Activated CD8-positive, alpha-beta memory T cell treated with anti-CD3 and anti-CD28 coated beads, Interleukin-2, amount 10 ng/mL, durations not matched to agents 7 days and 5 days (primary cell): ENCODE results near the gene SRSF1. TPM values are rescaled to one million over a fixed set of nuclear protein-coding genes. Genes with fewer than 3 reads are reported as not detected.
"Not testable (repeated sequence)": the region's sequence is repeated elsewhere in the genome, so short reads cannot be mapped to it uniquely, and the experiment has no call there.

Experiments used
- ATAC-seq: fragments of 150-1000 bp; cut with Tn5 transposase; one replicate; pipeline ENCODE4 v1.10.0; 2021; ENCODE audit warnings: moderate library complexity
- CTCF ChIA-PET: fragments of 350-600 bp; sonication (Branson Sonifier 250); formaldehyde crosslinking; loops from one replicate; lab custom pipeline; 2021; ENCODE audit warnings: antibody characterized with exemption; lab: Charles Lee
- DNase-seq: peaks from one replicate; pipeline ENCODE4 v3.0.0-alpha.2; 2020
- H3K27ac Mint-ChIP-seq: one replicate; pipeline ENCODE4 v1.8.0; 2021; ENCODE audit warnings: mild to moderate bottlenecking, mixed read lengths
- H3K27me3 Mint-ChIP-seq: one replicate; pipeline ENCODE4 v1.8.0; 2021; ENCODE audit warnings: mixed read lengths
- H3K36me3 Mint-ChIP-seq: one replicate; pipeline ENCODE4 v1.8.0; 2021; ENCODE audit warnings: mild to moderate bottlenecking, mixed read lengths
- H3K4me1 Mint-ChIP-seq: one replicate; pipeline ENCODE4 v1.8.0; 2021; ENCODE audit warnings: mixed read lengths
- H3K4me3 Mint-ChIP-seq: one replicate; pipeline ENCODE4 v1.8.0; 2021; ENCODE audit warnings: mild to moderate bottlenecking, moderate library complexity, mixed read lengths
- H3K9me3 Mint-ChIP-seq: one replicate; pipeline ENCODE4 v1.8.0; 2022; ENCODE audit warnings: low read depth, mixed read lengths
- total RNA-seq, 2 experiments: library from RNA; stranded (reverse); gene quantifications; one replicate each; pipeline ENCODE4 v1.2.3, GENCODE V29; 2021

SRSF1 gene
- total RNA-seq, 2 experiments from 2014 or later: 365 to 418 TPM

DNA sequence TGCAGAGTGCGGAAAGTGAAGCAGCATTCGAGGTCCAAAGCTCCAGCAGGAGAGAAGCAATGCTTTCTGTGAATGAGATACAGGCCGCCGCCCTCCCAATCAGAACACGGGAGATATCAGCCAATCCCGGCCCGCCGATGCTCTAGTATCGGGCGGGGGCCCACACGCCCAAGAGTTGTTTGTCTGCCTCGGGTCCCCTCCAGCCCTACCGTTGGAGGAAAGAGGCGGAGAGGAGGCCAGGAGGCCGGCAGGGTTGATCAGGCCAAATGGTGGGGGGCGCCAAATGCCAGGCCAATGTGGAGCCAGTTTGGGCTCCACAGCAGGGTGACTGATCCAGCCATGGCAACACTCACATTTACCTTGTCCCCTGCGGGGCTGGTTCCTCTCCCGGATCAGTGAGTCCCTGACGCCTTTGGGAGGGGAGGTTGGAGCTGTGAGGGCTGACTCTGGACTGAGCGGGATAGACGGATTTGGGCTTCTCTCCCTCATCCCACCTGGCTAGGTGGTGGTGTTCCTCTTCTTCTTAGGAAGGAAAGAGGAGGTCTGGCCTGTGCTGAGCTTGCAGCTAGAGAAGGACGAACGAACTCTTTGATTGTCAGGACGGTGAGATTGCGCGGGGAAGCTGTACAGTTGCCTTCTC lies 41.4 kb downstream of the SRSF1 start:
- Mint-ChIP-seq H3K4me3 (no peak overlapping the region), H3K27me3 (peaks cover 29% of the 10 kb centered on the region), H3K4me1 (no peaks in the 10 kb centered on the region), H3K36me3 (no peaks in the 10 kb centered on the region), H3K9me3 (no peaks in the 10 kb centered on the region), H3K27ac (no peak overlapping the region)
- peak; percentile 30 for DNase-seq
- no peak for ATAC-seq
- CTCF ChIA-PET: interaction anchor here (1.9 kb wide), 1 partner anchor 11 kb away, joined by 4 read pairs; no protein-coding TSS in a partner anchor

GRCh38 chr17:57963149-57963511 lies 43.9 kb downstream of the SRSF1 start:
- Mint-ChIP-seq H3K9me3 (no peaks in the 10 kb centered on the region), H3K36me3 (no peaks in the 10 kb centered on the region), H3K4me1 (no peaks in the 10 kb centered on the region), H3K4me3 (no peak overlapping the region), H3K27ac (no peak overlapping the region), H3K27me3 (peaks cover 33% of the 10 kb centered on the region)
- DNase-seq (no peak), ATAC-seq (no peak)
- CTCF ChIA-PET: no interaction called here

DNA sequence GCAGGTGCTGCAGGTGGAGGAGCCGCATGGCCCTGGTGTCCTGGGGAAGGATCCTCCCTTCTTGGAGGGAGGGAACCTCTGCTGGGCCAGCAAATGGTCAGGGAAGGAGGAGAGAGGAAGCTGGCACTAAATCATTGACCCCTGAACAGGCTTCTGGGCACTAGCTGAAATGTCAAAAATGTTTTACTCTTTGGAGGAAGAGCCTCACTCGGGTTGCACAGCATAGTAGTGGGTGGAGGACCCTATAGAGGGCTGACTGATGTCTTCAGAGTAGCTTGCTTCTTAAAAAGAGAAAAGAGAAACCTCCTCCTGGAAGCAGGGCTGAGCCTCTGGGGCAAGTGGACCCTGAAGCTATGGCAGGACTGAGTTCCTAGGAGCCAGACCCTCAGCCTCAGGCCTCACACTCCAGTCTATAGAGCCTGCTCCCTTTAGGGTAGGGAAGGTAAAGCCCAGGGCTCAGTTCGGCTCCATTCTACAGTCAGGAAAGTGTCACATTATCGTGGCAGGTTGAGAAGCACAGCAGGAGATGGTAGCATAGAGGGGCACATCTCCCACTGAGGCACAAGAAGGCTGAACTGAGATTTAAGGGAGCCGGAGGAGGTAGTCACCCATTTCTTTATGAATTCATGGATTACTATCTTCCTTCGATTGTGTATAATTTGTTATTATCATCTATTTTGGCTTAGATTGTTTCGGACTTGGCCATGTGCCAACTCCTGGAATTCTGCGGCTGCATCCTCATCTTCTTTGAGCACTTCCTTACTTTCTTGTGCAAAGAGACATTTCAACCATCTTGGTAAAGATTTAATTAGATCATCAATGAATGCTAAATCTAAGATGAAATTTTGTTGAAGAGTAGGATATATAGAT lies 44.5 kb downstream of the SRSF1 start:
- Mint-ChIP-seq H3K36me3 (no peaks in the 10 kb centered on the region), H3K27me3 (peaks cover 38% of the 10 kb centered on the region)

DNA sequence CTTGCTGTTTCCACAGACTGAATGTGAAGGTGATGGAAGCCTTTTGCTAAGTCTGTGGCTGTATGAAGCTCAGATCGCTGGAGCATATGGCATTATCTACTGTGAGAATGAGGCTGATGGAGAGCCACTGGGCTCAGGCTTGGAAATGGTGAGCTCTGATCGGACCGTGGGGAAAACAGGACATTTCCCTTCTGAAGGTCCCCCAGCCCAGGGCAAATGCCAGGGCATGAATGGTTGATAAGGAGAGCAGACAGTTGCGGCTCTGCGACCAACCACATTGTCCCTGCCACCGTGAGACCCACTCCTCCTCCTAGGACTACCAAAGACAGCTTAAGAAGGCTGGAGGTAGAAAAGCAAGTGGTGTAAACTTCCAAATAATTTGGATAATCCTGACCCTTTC lies 47.1 kb downstream of the SRSF1 start:
- H3K4me1 Mint-ChIP-seq: peaks cover 18% of the 10 kb centered on the region
- DNase-seq: peak; percentile 23
- H3K9me3 Mint-ChIP-seq: no peaks in the 10 kb centered on the region
- ATAC-seq: no peak
- peaks cover 57% of the 10 kb centered on the region for H3K27me3 Mint-ChIP-seq
- no peak overlapping the region for H3K27ac Mint-ChIP-seq
- H3K36me3 Mint-ChIP-seq: no peaks in the 10 kb centered on the region
- no peak overlapping the region for H3K4me3 Mint-ChIP-seq
- CTCF ChIA-PET: interaction anchor here (1.3 to 2.3 kb wide), 2 partner anchors 16 to 34 kb away, joined by 3 to 5 read pairs; no protein-coding TSS in a partner anchor

More for the DNA sequence above, 44.5 kb downstream of the SRSF1 start:
- Mint-ChIP-seq H3K9me3 (no peaks in the 10 kb centered on the region), H3K27ac (no peak overlapping the region), H3K4me3 (no peak overlapping the region), H3K4me1 (peaks cover 3% of the 10 kb centered on the region)
- DNase-seq (peak; percentile 19), ATAC-seq (no peak)
- CTCF ChIA-PET: no interaction called here

- ATAC-seq, H3K9me3 Mint-ChIP-seq, DNase-seq, H3K4me3 Mint-ChIP-seq, H3K36me3 Mint-ChIP-seq, H3K27ac Mint-ChIP-seq: not testable (repeated sequence)
- CTCF ChIA-PET: interaction anchor here (0.7 kb wide), 1 partner anchor 158 kb away, joined by 3 read pairs; no protein-coding TSS in a partner anchor
- H3K27me3 Mint-ChIP-seq: peaks cover 61% of the 10 kb centered on the region
- peaks cover 21% of the 10 kb centered on the region for H3K4me1 Mint-ChIP-seq
Observed at GRCh38 chr17:57958391-57958790, 48.7 kb downstream of the SRSF1 start.

GRCh38 chr17:57957886-57958285 lies 49.2 kb downstream of the SRSF1 start:
- CTCF ChIA-PET: no interaction called here
- no peak overlapping the region for H3K27ac Mint-ChIP-seq
- no peak overlapping the region for H3K4me3 Mint-ChIP-seq
- H3K9me3 Mint-ChIP-seq: no peaks in the 10 kb centered on the region
- peaks cover 21% of the 10 kb centered on the region for H3K4me1 Mint-ChIP-seq
- ATAC-seq: no peak
- DNase-seq: no peak
- H3K36me3 Mint-ChIP-seq: no peaks in the 10 kb centered on the region
- H3K27me3 Mint-ChIP-seq: peaks cover 64% of the 10 kb centered on the region

DNA sequence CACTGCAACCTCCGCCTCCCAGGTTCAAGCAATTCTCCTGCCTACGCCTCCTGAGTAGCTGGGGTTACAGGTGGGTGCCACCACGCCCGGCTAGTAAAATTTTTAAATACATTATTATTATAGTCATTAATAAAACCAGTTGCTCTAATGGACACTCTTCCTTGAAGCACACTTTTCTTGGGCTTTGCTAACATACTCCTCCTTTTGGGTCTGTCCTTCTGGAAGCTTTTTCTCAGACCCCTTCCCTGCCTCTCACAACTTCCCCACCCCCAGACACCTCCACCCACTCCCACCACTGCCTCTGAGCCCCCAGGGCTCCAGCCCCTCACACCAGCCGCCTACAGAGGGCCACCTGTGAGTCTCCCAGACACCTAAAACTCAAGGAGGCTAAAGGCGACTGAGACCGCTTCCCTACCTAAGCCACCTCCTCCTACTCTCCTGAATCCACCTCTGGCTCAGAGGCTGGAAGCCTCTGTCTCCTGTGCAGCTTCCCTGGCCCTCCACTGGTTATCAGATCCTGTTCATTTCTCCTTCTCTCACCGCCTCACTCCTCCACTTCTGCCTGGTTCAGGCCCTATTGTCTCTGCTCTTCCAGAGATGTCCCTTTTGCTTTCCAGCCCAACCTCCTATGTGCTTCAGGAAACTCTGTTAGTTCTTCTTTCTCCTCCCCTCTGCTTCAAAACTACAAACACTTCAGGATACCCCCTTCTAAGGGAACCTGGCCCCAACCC lies 49.8 kb downstream of the SRSF1 start:
- ATAC-seq: no peak
- no peak overlapping the region for H3K4me3 Mint-ChIP-seq
- CTCF ChIA-PET: interaction anchor here (1.1 to 2.8 kb wide), 3 partner anchors 16 to 64 kb away, joined by 3 to 13 read pairs (median 3); no protein-coding TSS in a partner anchor

DNA sequence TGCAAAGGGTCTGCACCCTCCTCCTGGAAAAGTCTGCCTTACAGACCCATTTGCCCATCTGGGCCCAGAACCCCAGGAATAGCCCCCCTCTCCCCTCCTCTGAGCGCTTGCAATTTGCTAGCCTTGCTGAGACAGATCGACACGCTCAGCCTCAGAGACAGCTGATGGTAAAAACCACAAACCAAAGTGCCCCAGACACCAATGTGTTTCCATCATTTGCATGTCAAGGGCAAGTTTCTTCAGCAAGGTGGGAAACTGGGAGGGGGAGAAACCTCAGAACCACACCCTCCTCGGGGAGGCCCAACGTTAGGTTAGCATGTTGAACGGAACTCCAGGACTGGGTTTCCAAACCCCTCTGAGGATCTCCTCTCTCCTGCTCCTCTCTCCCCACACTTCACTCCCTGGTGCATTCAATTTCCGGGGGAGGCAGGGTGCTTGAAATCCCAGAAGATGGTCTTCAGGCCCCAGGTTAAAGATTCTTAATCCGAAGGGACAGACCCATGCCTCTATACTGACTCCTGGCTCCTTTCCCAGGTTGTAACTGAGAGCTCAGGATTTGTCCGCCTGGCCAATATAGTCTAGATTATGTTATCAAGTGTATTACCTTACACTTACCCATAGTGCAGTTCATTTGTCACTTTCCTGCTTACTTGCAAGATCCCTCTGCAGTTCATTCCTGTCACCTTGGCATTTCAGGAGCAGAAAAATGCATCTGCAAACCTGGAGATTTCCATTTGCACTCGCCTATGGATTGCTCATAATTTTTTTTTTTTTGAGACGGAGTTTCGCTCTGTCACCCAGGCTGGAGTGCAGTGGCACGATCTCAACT lies 50.5 kb downstream of the SRSF1 start:
- Mint-ChIP-seq H3K9me3 (no peaks in the 10 kb centered on the region), H3K27me3 (peaks cover 63% of the 10 kb centered on the region), H3K4me3 (peak overlapping the region; percentile 34), H3K4me1 (peaks cover 26% of the 10 kb centered on the region), H3K36me3 (no peaks in the 10 kb centered on the region), H3K27ac (no peak overlapping the region)
- ATAC-seq: peak; percentile 58
- DNase-seq: peak; percentile 80
- CTCF ChIA-PET: interaction anchor here (0.7 to 2.8 kb wide), 10 partner anchors 9 to 156 kb away, joined by 3 to 13 read pairs (median 3); no protein-coding TSS in a partner anchor

More for the DNA sequence above, 49.8 kb downstream of the SRSF1 start:
- H3K27ac Mint-ChIP-seq: no peak overlapping the region
- no peaks in the 10 kb centered on the region for H3K9me3 Mint-ChIP-seq
- H3K36me3 Mint-ChIP-seq: no peaks in the 10 kb centered on the region
- H3K27me3 Mint-ChIP-seq: peaks cover 64% of the 10 kb centered on the region
- DNase-seq: no peak
- H3K4me1 Mint-ChIP-seq: peaks cover 25% of the 10 kb centered on the region

DNA sequence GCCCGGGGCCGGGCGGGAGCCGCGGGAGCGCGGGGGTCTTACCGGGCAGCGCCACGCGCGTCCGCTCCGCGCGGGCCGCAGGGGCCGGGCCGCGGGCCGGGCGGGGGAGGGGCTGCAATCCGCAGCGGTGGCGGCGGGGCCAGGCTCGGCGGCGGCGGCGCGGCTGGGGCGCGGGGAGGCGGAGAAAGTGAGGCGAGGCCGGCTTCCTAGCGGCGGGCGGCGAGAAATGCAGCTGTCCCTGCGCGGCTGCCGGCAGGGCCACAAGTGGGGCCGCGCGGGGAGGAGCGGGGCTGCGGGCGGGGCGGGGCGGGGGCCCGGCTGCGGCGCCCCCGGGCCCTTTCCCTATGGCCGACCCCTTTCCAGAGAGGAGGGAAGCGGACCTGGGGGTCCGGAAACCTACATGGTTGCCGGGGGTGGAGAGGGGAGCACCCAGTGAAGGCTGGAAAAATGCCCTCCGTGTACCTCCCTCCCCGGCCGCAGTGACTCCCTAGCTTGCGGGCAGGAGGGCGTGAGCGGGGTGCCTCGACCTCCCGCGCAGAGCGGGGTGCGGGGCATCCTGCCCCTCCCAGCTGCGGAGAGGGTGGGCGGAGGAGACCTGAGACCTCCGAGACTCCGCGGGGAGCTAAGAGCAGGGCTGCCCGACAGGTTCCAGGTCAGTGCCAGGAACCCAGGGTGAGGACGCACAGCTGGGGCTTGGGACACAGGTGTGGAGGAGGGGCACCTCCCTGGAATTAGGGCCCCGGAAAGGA lies 51.7 kb downstream of the SRSF1 start, which contains the start of gene CUEDC1:
CUEDC1 (minus strand) TSS at position 230 of the 749 bp plus-strand sequence. CDS start 69,848 bp downstream, outside the sequence.
- no peak within 1 kb of the TSS for H3K27ac Mint-ChIP-seq
- peak within 1 kb of the TSS; percentile 34 for H3K4me3 Mint-ChIP-seq
- H3K4me1 Mint-ChIP-seq: peaks cover 34% of the 10 kb centered on the region
- ATAC-seq (peak; percentile 74), DNase-seq (peak; percentile 64)
- CTCF ChIA-PET: interaction anchor here (0.7 to 2.8 kb wide), 9 partner anchors 8 to 157 kb away, joined by 3 to 13 read pairs (median 3); no protein-coding TSS in a partner anchor
- no peaks in the 10 kb centered on the region for H3K36me3 Mint-ChIP-seq
- H3K27me3 Mint-ChIP-seq: peaks cover 58% of the 10 kb centered on the region
- H3K9me3 Mint-ChIP-seq: no peaks in the 10 kb centered on the region

DNA sequence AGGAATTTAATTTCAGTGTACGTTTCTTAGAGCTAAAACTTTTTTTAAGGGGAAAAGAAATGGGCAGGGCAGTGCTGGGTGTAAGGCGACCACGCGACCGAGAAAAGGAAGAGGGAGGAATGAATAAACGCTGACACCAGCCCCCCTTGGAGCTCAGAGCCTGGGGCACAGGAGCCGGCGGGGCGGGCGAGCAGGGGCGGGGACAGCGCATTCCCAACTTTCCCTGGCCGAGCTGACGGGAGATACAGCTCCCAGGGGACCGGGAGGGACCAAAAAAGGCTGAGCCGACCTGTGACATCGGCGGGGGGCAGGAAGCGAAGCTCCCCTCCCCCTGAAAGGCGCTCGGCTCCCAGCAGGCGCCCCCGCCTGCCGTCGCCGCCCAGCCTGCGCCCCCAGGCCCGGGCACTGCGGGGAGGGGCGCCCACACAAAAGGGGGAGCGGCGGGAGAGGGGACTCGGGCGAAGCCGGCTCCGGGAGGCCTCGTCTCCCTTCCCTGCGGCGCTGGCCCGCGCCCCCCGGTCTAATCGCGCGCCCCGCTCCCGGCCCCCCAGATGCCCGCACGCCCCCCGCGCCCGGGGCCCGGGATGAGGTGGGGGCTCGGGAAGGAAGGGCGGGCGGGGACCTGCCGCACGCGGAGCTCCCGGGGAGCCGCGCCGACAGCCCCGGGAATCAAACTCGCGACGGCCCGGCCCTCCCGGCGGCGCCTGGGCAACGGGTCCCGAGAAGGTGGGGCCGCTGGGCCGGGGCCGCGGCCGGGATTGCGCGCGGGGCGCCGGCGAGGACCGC lies 52.5 kb downstream of the SRSF1 start:
- H3K9me3 Mint-ChIP-seq: no peaks in the 10 kb centered on the region
- H3K4me1 Mint-ChIP-seq: peaks cover 40% of the 10 kb centered on the region
- no peak overlapping the region for H3K27ac Mint-ChIP-seq
- H3K4me3 Mint-ChIP-seq: no peak overlapping the region
- ATAC-seq: no peak
- no peak for DNase-seq
- CTCF ChIA-PET: interaction anchor here (0.8 to 2.8 kb wide), 4 partner anchors 36 to 97 kb away, joined by 3 to 13 read pairs (median 6); no protein-coding TSS in a partner anchor
- H3K36me3 Mint-ChIP-seq: no peaks in the 10 kb centered on the region
- peaks cover 58% of the 10 kb centered on the region for H3K27me3 Mint-ChIP-seq
